Neural cell (in vitro differentiated cells): ENCODE results near the gene PACSIN2. TPM values are rescaled to one million over a fixed set of nuclear protein-coding genes. Genes with fewer than 3 reads are reported as not detected.
"Not testable (repeated sequence)": the region's sequence is repeated elsewhere in the genome, so short reads cannot be mapped to it uniquely, and the experiment has no call there.

Source experiments
- H2AFZ ChIP-seq: fragments of 200-600, 300-800 bp; sonication (generic), shearing (Covaris generic); 2 replicates; pipeline ENCODE4 v1.6.0; 2014; ENCODE audit warnings: low read depth, mild to moderate bottlenecking, antibody characterized with exemption, low read length, moderate library complexity
- H3F3A ChIP-seq: fragments of 200-600 bp; shearing (Covaris generic); 2 replicates; pipeline ENCODE4 v1.6.1; 2016; ENCODE audit warnings: mild to moderate bottlenecking, moderate library complexity, mixed read lengths, antibody characterized with exemption, low read length; ENCODE audit not compliant: insufficient read depth, poor library complexity, severe bottlenecking
- H3K27ac ChIP-seq: fragments of 200-600, 300-800 bp; sonication (generic), shearing (Covaris generic); 2 replicates; pipeline ENCODE4 v1.5.1; 2014; ENCODE audit warnings: mild to moderate bottlenecking, low read length, moderate library complexity
- H3K27me3 ChIP-seq: fragments of 300-800, 200-600 bp; sonication (generic), shearing (Covaris generic); 2 replicates; pipeline ENCODE4 v1.6.0; 2014; ENCODE audit warnings: mild to moderate bottlenecking, low read depth, low read length, moderate library complexity; ENCODE audit not compliant: insufficient read depth
- H3K36me3 ChIP-seq: fragments of 300-800, 200-600 bp; sonication (generic), shearing (Covaris generic); 2 replicates; pipeline ENCODE4 v1.5.1; 2014; ENCODE audit warnings: mild to moderate bottlenecking, antibody characterized with exemption, low read length, moderate library complexity; ENCODE audit not compliant: insufficient read depth
- H3K4me2 ChIP-seq: fragments of 300-800, 200-600 bp; sonication (generic), shearing (Covaris generic); 2 replicates; pipeline ENCODE4 v1.6.0; 2014; ENCODE audit warnings: mild to moderate bottlenecking, low read length
- H3K4me3 ChIP-seq: fragments of 300-800, 200-600 bp; sonication (generic), shearing (Covaris generic); 2 replicates; pipeline ENCODE4 v1.5.1; 2014; ENCODE audit warnings: mild to moderate bottlenecking, low read length, moderate library complexity
- H3K79me2 ChIP-seq: fragments of 200-600 bp; shearing (Covaris generic); replicated peaks from 2 replicates; pipeline ENCODE4 v1.6.0; 2014; ENCODE audit warnings: mild to moderate bottlenecking, low read length, moderate library complexity; ENCODE audit not compliant: insufficient read depth
- H3K9ac ChIP-seq: fragments of 300-800, 200-600 bp; sonication (generic), shearing (Covaris generic); 2 replicates; pipeline ENCODE4 v1.6.1; 2016; ENCODE audit warnings: mild to moderate bottlenecking, low read length, mixed read lengths
- H3K9me2 ChIP-seq: fragments of 200-600 bp; shearing (Covaris generic); 2 replicates; pipeline ENCODE4 v1.6.1; 2016; ENCODE audit warnings: mild to moderate bottlenecking, low read length, mixed read lengths; ENCODE audit not compliant: insufficient read depth
- H3K9me3 ChIP-seq: fragments of 200-600, 300-800 bp; sonication (generic), shearing (Covaris generic); 2 replicates; pipeline ENCODE4 v1.6.1; 2016; ENCODE audit warnings: mild to moderate bottlenecking, mixed run types, low read length, moderate library complexity, mixed read lengths
- H4K20me1 ChIP-seq: fragments of 200-600 bp; shearing (Covaris generic); 2 replicates; pipeline ENCODE4 v1.6.1; 2016; ENCODE audit warnings: mild to moderate bottlenecking, mixed run types; ENCODE audit not compliant: insufficient read depth
- EP300 ChIP-seq: fragments of 450-650 bp; conservative IDR thresholded peaks from 2 replicates; pipeline ENCODE4 v1.6.1; 2014; ENCODE audit warnings: antibody characterized with exemption, mild to moderate bottlenecking, moderate library complexity; ENCODE audit not compliant: poor library complexity, severe bottlenecking
- EZH2 ChIP-seq: fragments of 200-600, 300-800 bp; shearing (Covaris generic), sonication (generic); IDR thresholded peaks from 2 replicates; pipeline ENCODE4 v1.6.1; 2014; ENCODE audit warnings: antibody characterized with exemption, low read length, borderline replicate concordance, mild to moderate bottlenecking; ENCODE audit not compliant: insufficient read depth, poor library complexity, severe bottlenecking
- MXI1 ChIP-seq: fragments of 450-650 bp; conservative IDR thresholded peaks from 2 replicates; pipeline ENCODE4 v1.6.1; 2014; ENCODE audit warnings: antibody characterized with exemption, mild to moderate bottlenecking; ENCODE audit not compliant: poor library complexity, severe bottlenecking
- POLR2AphosphoS5 ChIP-seq: IDR thresholded peaks from 2 replicates; pipeline ENCODE4 v1.6.1; 2012
- RAD21 ChIP-seq: fragments of 450-650 bp; conservative IDR thresholded peaks from 2 replicates; pipeline ENCODE4 v1.6.1; 2014; ENCODE audit warnings: antibody characterized with exemption, mild to moderate bottlenecking, moderate library complexity
- SMC3 ChIP-seq: fragments of 450-650 bp; conservative IDR thresholded peaks from 2 replicates; pipeline ENCODE4 v1.6.1; 2014; ENCODE audit warnings: antibody characterized with exemption, mild to moderate bottlenecking, moderate library complexity; ENCODE audit not compliant: poor library complexity
- TAF1 ChIP-seq: IDR thresholded peaks from 2 replicates; pipeline ENCODE4 v1.6.1; 2012; ENCODE audit warnings: low read depth
- polyA plus RNA-seq: library from polyadenylated mRNA; depleted of rRNA; stranded (reverse); fragments of >200 nt; gene quantifications from 2 replicates; pipeline ENCODE4 v1.2.3, GENCODE V29; 2014
- TF ChIP-seq, protein P1 (sequence below): fragments of 450-650 bp; IDR thresholded peaks from 2 replicates; pipeline ENCODE4 v1.5.1; 2014; ENCODE audit warnings: antibody characterized with exemption, mild to moderate bottlenecking, moderate library complexity; ENCODE audit not compliant: poor library complexity, severe bottlenecking
- TF ChIP-seq, protein P2 (sequence below): IDR thresholded peaks from 2 replicates; pipeline ENCODE4 v1.6.1; 2012; ENCODE audit warnings: borderline replicate concordance

Gene PACSIN2
- polyA plus RNA-seq, 1 donor from 2014 or later: 47.2 TPM

DNA sequence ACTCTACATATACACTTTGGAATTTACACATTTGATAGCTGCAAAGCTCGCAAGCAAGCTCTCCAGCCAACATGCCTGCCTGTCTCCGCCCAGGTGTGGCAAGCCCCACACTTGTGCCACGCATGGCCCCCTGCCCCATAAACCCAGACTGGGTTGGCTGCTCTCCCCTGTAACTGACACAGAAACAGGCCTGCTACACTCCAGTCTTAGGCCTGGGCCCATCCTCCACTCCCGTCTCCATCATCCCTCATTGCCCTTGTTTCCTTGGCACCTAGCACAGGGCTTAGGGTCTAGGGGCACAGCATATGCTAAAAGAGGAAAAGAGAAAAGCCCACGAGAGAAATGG, 41.4 kb downstream of the PACSIN2 start:
- Histone ChIP-seq H3K27ac (no peak overlapping the region), H3K79me2 (peaks cover 3% of the 10 kb centered on the region), H3K4me2 (no peak overlapping the region), H3F3A (no peaks in the 10 kb centered on the region), H3K9me3 (no peaks in the 10 kb centered on the region), H3K9ac (no peak overlapping the region), H2AFZ (no peak overlapping the region), H3K4me3 (no peak overlapping the region), H3K36me3 (no peaks in the 10 kb centered on the region), H4K20me1 (no peaks in the 10 kb centered on the region), H3K27me3 (no peaks in the 10 kb centered on the region), H3K9me2 (no peaks in the 10 kb centered on the region)
- TF ChIP-seq, protein P1, sequence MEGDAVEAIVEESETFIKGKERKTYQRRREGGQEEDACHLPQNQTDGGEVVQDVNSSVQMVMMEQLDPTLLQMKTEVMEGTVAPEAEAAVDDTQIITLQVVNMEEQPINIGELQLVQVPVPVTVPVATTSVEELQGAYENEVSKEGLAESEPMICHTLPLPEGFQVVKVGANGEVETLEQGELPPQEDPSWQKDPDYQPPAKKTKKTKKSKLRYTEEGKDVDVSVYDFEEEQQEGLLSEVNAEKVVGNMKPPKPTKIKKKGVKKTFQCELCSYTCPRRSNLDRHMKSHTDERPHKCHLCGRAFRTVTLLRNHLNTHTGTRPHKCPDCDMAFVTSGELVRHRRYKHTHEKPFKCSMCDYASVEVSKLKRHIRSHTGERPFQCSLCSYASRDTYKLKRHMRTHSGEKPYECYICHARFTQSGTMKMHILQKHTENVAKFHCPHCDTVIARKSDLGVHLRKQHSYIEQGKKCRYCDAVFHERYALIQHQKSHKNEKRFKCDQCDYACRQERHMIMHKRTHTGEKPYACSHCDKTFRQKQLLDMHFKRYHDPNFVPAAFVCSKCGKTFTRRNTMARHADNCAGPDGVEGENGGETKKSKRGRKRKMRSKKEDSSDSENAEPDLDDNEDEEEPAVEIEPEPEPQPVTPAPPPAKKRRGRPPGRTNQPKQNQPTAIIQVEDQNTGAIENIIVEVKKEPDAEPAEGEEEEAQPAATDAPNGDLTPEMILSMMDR: no peak
- TF ChIP-seq, protein P2, sequence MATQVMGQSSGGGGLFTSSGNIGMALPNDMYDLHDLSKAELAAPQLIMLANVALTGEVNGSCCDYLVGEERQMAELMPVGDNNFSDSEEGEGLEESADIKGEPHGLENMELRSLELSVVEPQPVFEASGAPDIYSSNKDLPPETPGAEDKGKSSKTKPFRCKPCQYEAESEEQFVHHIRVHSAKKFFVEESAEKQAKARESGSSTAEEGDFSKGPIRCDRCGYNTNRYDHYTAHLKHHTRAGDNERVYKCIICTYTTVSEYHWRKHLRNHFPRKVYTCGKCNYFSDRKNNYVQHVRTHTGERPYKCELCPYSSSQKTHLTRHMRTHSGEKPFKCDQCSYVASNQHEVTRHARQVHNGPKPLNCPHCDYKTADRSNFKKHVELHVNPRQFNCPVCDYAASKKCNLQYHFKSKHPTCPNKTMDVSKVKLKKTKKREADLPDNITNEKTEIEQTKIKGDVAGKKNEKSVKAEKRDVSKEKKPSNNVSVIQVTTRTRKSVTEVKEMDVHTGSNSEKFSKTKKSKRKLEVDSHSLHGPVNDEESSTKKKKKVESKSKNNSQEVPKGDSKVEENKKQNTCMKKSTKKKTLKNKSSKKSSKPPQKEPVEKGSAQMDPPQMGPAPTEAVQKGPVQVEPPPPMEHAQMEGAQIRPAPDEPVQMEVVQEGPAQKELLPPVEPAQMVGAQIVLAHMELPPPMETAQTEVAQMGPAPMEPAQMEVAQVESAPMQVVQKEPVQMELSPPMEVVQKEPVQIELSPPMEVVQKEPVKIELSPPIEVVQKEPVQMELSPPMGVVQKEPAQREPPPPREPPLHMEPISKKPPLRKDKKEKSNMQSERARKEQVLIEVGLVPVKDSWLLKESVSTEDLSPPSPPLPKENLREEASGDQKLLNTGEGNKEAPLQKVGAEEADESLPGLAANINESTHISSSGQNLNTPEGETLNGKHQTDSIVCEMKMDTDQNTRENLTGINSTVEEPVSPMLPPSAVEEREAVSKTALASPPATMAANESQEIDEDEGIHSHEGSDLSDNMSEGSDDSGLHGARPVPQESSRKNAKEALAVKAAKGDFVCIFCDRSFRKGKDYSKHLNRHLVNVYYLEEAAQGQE: no peak
- TF ChIP-seq RAD21 (no peak), SMC3 (no peak), POLR2AphosphoS5 (no peak), EP300 (no peak), MXI1 (no peak), TAF1 (no peak), EZH2 (no peak)

DNA sequence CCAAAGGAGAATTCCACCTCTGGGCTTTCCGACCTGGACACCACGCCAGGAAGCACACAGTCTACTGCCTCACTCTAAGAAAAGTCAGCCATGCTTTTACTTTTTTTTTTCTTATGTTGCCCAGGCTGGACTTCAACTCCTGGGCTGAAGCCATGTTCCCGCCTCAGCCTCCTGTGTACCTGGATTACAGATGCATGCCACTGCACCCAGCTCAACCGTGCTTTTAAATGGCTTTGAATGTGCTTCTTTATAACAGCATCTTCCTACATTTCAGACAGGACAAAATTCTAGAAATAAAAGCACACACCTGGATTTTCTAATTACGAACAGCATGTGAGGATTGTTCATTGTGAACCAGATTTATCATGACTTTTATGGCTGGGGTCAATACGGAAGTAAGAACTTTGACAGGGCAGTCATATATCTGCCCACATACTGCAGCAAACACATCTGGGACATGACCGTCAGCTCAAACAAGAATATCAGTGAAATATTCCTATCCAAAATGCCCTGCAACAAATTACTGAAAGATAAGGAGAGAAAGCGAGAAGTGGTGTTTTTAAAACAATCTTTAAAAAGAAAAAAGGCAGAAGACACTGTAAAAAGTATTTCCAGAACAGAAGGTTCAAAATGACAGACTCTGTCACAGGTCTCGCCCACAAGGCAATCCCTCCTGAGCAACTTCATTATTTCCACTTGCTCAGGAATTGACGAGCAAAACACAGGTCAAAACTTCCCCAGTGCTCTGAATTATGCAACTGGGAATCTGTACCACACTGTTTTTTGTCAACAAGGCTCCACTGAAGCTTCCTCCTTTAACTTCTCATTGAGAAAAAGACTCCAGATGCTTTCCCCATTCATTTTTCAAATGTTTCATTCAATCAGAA, 42.1 kb downstream of the PACSIN2 start:
- Histone ChIP-seq H3K9ac (no peak overlapping the region), H3K9me2 (no peaks in the 10 kb centered on the region), H4K20me1 (no peaks in the 10 kb centered on the region), H3K4me2 (no peak overlapping the region), H3K4me3 (no peak overlapping the region), H2AFZ (no peak overlapping the region), H3K79me2 (peaks cover 3% of the 10 kb centered on the region), H3K9me3 (no peaks in the 10 kb centered on the region), H3F3A (no peaks in the 10 kb centered on the region), H3K36me3 (no peaks in the 10 kb centered on the region), H3K27me3 (no peaks in the 10 kb centered on the region), H3K27ac (no peak overlapping the region)
- TF ChIP-seq MXI1: no peak
- TF ChIP-seq, protein P2: no peak
- TF ChIP-seq EP300: no peak
- TF ChIP-seq, protein P1: no peak
- TF ChIP-seq POLR2AphosphoS5: no peak
- TF ChIP-seq RAD21: no peak
- no peak for TF ChIP-seq TAF1
- TF ChIP-seq EZH2: no peak
- TF ChIP-seq SMC3: no peak

DNA sequence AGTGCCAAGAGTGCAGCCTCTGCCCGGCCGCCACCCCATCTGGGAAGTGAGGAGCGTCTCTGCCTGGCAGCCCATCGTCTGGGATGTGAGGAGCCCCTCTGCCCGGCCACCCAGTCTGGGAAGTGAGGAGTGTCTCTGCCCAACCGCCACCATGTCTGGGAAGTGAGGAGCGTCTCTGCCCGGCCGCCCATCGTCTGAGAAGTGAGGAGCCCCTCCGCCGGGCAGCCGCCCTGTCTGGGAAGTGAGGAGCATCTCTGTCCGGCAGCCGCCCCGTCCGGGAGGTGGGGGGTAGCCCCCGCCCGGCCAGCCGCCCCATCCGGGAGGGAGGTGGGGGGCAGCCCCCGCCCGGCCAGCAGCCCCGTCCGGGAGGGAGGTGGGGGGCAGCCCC, 43.5 kb downstream of the PACSIN2 start:
- H3K4me3 ChIP-seq, H3K9me2 ChIP-seq, H3K79me2 ChIP-seq, H3K4me2 ChIP-seq, H3K9ac ChIP-seq, H3K27ac ChIP-seq, H4K20me1 ChIP-seq, H3K36me3 ChIP-seq, H3F3A ChIP-seq, H2AFZ ChIP-seq, H3K27me3 ChIP-seq, H3K9me3 ChIP-seq: not testable (repeated sequence)
